Tibial nerve (tissue), 4 donors: ENCODE data around the gene ATN1. TPM values are rescaled to one million over a fixed set of nuclear protein-coding genes. Genes with fewer than 3 reads are reported as not detected.

Source experiments
- DNase-seq, 2 donors: peaks; one replicate each; pipeline ENCODE4 v3.0.0-alpha.2; 2019; ENCODE audit warnings: low spot score in 2 of 2
- H3K27ac ChIP-seq, 4 donors: fragments of 200-600 bp; sonication (generic) in 3 of 4; one replicate each; pipeline ENCODE4 v1.5.1; 2017 to 2019; ENCODE audit warnings: mild to moderate bottlenecking in 1 of 4
- H3K27me3 ChIP-seq, 2 donors: fragments of 200-600 bp; sonication (generic) in 1 of 2; one replicate each; pipeline versions ENCODE4 v1.5.1 to v1.6.0; 2017 to 2019
- H3K36me3 ChIP-seq, 3 donors: fragments of 200-600 bp; sonication (generic); one replicate each; pipeline ENCODE4 v1.5.1; 2018 to 2019
- H3K4me1 ChIP-seq, 4 donors: fragments of 200-600 bp; sonication (generic) in 3 of 4; one replicate each; pipeline ENCODE4 v1.5.1; 2017 to 2019
- H3K4me3 ChIP-seq, 4 donors: fragments of 200-600 bp; sonication (generic) in 3 of 4; one replicate each; pipeline ENCODE4 v1.5.1; 2017 to 2019; ENCODE audit warnings: mild to moderate bottlenecking in 1 of 4, moderate library complexity in 1 of 4
- H3K9me3 ChIP-seq, 4 donors: fragments of 200-600 bp; sonication (generic) in 3 of 4; one replicate each; pipeline ENCODE4 v1.5.1; 2017 to 2019
- EP300 ChIP-seq, 2 donors: sonication (generic); formaldehyde crosslinking; IDR thresholded peaks; one replicate each; pipeline ENCODE4 v1.6.1; 2017; ENCODE audit warnings: antibody characterized with exemption in 2 of 2, mild to moderate bottlenecking in 1 of 2
- POLR2A ChIP-seq, 2 donors: fragments of 450-650 bp; IDR thresholded peaks; one replicate each; pipeline ENCODE4 v1.6.1; 2017; ENCODE audit warnings: antibody characterized with exemption in 2 of 2, mild to moderate bottlenecking in 2 of 2, moderate library complexity in 2 of 2
- WGBS, 2 donors: methylation state at CpG; one replicate each; pipeline ENCODE4 v1.1.5; 2018; 5-methylcytosine and 5-hydroxymethylcytosine counted together
- total RNA-seq, 4 donors: library from RNA; depleted of rRNA; stranded (reverse); fragments of >200 nt; gene quantifications; one replicate each; pipeline ENCODE4 v1.1.0, GENCODE V29; 2016
- TF ChIP-seq, protein P1 (sequence below), 5 experiments: fragments of 200-600 bp in 3 of 5; fragments of 450-650 bp in 2 of 5; sonication (generic) in 3 of 5; IDR thresholded peaks; one replicate each; pipeline ENCODE4 v1.5.1; 2016 to 2019; ENCODE audit warnings: antibody characterized with exemption in 5 of 5, mild to moderate bottlenecking in 3 of 5, moderate library complexity in 2 of 5

The ATN1 gene
- total RNA-seq, 4 donors from 2014 or later = 92.2 to 260 (median 123) TPM

DNA sequence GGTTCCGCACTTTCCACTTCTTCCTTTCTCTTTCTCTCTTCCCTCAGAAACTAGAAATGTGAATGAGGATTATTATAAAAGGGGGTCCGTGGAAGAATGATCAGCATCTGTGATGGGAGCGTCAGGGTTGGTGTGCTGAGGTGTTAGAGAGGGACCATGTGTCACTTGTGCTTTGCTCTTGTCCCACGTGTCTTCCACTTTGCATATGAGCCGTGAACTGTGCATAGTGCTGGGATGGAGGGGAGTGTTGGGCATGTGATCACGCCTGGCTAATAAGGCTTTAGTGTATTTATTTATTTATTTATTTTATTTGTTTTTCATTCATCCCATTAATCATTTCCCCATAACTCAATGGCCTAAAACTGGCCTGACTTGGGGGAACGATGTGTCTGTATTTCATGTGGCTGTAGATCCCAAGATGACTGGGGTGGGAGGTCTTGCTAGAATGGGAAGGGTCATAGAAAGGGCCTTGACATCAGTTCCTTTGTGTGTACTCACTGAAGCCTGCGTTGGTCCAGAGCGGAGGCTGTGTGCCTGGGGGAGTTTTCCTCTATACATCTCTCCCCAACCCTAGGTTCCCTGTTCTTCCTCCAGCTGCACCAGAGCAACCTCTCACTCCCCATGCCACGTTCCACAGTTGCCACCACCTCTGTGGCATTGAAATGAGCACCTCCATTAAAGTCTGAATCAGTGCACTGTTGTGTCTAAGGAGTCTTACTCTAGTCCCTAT is 4.6 kb upstream of the ATN1 start:
- Histone ChIP-seq H3K27ac (peak overlapping the region in 1 of 4 donors; percentile 99), H3K4me3 (no peak overlapping the region), H3K36me3 (peaks cover 0 to 49% (median 0%) of the 10 kb centered on the region in 3 donors), H3K4me1 (peaks cover 3 to 37% (median 23%) of the 10 kb centered on the region in 4 donors), H3K9me3 (no peaks in the 10 kb centered on the region), H3K27me3 (no peaks in the 10 kb centered on the region)
- TF ChIP-seq, protein P1, sequence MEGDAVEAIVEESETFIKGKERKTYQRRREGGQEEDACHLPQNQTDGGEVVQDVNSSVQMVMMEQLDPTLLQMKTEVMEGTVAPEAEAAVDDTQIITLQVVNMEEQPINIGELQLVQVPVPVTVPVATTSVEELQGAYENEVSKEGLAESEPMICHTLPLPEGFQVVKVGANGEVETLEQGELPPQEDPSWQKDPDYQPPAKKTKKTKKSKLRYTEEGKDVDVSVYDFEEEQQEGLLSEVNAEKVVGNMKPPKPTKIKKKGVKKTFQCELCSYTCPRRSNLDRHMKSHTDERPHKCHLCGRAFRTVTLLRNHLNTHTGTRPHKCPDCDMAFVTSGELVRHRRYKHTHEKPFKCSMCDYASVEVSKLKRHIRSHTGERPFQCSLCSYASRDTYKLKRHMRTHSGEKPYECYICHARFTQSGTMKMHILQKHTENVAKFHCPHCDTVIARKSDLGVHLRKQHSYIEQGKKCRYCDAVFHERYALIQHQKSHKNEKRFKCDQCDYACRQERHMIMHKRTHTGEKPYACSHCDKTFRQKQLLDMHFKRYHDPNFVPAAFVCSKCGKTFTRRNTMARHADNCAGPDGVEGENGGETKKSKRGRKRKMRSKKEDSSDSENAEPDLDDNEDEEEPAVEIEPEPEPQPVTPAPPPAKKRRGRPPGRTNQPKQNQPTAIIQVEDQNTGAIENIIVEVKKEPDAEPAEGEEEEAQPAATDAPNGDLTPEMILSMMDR (IDR thresholded peaks at IDR 0.05) = no peak
- no peak for TF ChIP-seq POLR2A (IDR thresholded peaks at IDR 0.05)
- TF ChIP-seq EP300 (IDR thresholded peaks at IDR 0.05) = no peak
- no peak for DNase-seq
- WGBS, 2 donors = 67 to 75% methylated on average over 10 of the region's 10 CpGs

DNA sequence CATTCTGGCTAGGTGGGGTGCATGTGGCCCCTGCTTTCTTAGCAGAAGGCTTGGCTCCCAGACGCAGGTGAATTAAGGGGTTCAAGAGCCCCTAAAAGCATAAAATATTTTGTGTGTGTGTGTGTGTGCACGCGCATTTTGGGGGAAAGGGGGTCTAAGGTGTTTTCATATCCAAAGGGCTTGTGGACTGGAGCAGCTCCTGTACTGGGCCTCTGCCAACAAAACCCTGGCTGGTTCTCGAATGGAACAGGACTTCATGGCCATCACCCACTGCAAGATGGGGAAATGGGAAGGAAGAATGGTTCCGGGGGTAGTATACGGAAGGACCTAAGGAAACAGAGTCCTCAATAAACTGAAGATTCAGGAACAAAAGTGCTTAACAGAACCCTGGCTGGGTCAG is 3.9 kb upstream of the ATN1 start:
- no peaks in the 10 kb centered on the region for H3K27me3 ChIP-seq
- H3K4me3 ChIP-seq = no peak overlapping the region
- peaks cover 0 to 42% (median 0%) of the 10 kb centered on the region in 3 donors for H3K36me3 ChIP-seq
- TF ChIP-seq POLR2A (IDR thresholded peaks at IDR 0.05) = no peak
- peaks cover 3 to 37% (median 23%) of the 10 kb centered on the region in 4 donors for H3K4me1 ChIP-seq
- WGBS, 2 donors = 51 to 52% methylated on average over 6 of the region's 6 CpGs
- H3K27ac ChIP-seq = peak overlapping the region; percentile 96 to 99 (median 98)
- no peaks in the 10 kb centered on the region for H3K9me3 ChIP-seq
- DNase-seq = no peak

DNA sequence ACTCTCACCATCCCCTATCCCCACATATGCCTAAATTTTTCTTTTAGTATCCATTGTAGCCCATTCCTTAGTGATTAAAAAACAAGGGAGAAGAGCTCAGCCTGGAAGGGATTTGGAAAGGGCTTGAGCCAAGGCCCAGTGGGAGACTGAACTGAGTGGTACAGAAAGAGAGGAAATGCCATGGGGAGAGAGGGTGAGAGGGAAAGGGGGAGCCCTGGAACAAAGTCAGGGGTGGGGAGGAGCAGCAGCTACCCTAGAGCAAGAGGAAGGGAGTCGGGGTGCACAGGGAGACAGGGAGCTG is 2.6 kb upstream of the ATN1 start:
- Histone ChIP-seq H3K4me3 (peak overlapping the region in 1 of 4 donors; percentile 96), H3K9me3 (no peaks in the 10 kb centered on the region), H3K27me3 (no peaks in the 10 kb centered on the region), H3K4me1 (peaks cover 3 to 50% (median 36%) of the 10 kb centered on the region in 4 donors), H3K27ac (peak overlapping the region; percentile 96 to 99 (median 98)), H3K36me3 (peaks cover 0 to 30% (median 0%) of the 10 kb centered on the region in 3 donors)
- WGBS, 2 donors = 0 to 13% methylated on average over 1 of the region's 1 CpG
- TF ChIP-seq, protein P1 (IDR thresholded peaks at IDR 0.05) = no peak
- TF ChIP-seq POLR2A (IDR thresholded peaks at IDR 0.05) (no peak), EP300 (IDR thresholded peaks at IDR 0.05) (no peak)
- no peak for DNase-seq

DNA sequence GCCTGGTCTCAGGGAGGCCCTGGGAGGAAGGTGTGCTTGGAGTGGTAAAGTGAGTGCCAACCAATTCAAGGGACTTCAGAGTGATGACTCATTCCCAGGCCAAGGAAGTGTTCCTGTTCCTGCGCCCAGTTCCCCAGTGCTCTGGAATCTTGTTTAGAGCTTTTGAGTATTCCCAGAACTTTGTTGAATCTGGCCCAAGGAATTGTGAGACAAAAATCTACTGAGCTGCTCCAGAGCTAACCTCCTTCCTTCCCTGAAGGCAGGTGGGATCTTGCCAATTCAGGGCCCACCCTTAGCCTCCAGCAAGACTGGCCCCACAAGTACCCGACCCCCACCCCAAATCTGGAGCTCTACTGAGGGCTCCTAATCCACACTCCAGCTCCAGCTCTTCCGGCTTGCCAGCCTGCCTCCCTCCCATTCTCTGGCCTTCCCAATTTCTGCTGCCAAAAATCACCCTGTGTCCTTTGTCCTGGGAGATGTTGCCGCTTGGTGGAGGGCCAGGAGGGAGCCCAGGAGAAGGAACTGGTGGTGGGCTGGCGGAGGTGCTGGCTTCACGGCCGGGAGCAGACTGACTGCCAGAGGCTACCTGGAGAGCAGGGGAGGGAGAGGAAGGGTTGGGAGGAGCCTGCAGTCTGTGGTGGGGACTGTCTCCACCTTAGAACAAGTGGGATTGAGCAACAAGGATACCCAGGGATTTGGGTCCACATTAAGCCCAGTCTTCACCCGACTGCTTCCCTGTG is 2.0 kb upstream of the ATN1 start:
- H3K4me1 ChIP-seq = peaks cover 3 to 55% (median 38%) of the 10 kb centered on the region in 4 donors
- DNase-seq = peak; percentile 52 to 72

DNA sequence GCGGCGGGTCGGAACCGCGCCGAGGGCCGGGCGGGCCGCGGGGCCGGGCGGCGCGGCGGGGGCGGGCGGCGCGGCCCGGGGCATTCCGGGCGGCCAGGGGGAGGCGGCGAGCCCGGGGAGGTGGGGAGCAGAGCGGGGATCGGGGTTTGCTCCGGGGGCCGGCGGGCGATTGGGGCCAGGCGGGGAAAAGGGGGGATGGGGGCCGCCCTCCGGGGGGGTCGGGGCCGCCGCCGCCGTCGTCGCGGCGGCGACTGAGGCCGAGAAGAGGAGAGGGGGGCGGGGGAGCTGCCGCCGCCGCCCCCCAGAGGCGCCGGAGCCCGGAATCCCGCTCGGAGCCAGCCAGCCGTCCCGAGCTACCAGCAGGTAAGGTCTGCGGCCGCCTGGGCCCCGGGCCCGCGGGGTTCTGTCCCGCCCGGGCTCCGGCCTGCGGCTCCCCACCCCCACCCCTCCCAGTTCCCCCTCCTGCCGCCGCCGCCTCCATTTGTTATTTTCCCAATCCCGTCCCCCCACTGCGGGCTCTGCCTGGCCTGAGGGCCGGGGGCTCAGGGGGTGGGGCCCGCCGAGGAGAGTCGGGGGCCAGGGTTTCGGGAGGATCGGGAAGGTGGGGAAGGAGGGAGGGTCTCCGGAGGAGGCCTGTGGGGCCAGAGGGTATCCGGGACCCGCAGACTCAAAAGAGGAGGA is 403 bp downstream of the ATN1 start:
- Histone ChIP-seq H3K27ac (peak overlapping the region; percentile 96 to 99 (median 98)), H3K9me3 (no peaks in the 10 kb centered on the region), H3K4me3 (peak overlapping the region; percentile 78 to 96 (median 88)), H3K36me3 (peaks cover 0 to 1% (median 0%) of the 10 kb centered on the region in 3 donors), H3K27me3 (no peaks in the 10 kb centered on the region), H3K4me1 (peaks cover 3 to 79% (median 49%) of the 10 kb centered on the region in 4 donors)
- no peak for DNase-seq
- TF ChIP-seq, protein P1 (IDR thresholded peaks at IDR 0.05) = no peak
- TF ChIP-seq EP300 (IDR thresholded peaks at IDR 0.05) = no peak
- TF ChIP-seq POLR2A (IDR thresholded peaks at IDR 0.05) = no peak
- 1 to 2% methylated on average over 17 to 21 of the region's 79 CpGs for WGBS, 2 donors

More for the DNA sequence above, 2.0 kb upstream of the ATN1 start:
- H3K4me3 ChIP-seq = peak overlapping the region; percentile 55 to 96 (median 88)
- no peaks in the 10 kb centered on the region for H3K9me3 ChIP-seq
- H3K36me3 ChIP-seq = peaks cover 0 to 26% (median 0%) of the 10 kb centered on the region in 3 donors
- no peaks in the 10 kb centered on the region for H3K27me3 ChIP-seq
- 10 to 21% methylated on average over 8 of the region's 8 CpGs for WGBS, 2 donors
- peak overlapping the region; percentile 96 to 99 (median 98) for H3K27ac ChIP-seq
- peak in 1 of 2 donors; percentile 79 for TF ChIP-seq EP300 (IDR thresholded peaks at IDR 0.05)
- TF ChIP-seq, protein P1 (IDR thresholded peaks at IDR 0.05) = peak in 2 of 5 experiments; percentile 37 to 45
- peak in 1 of 2 donors; percentile 43 for TF ChIP-seq POLR2A (IDR thresholded peaks at IDR 0.05)
